CD4-positive, alpha-beta T cell treated with Interleukin-17A for 1 hour (primary cell): ENCODE data around the gene PSENEN.
"Not testable (repeated sequence)": the region's sequence is repeated elsewhere in the genome, so short reads cannot be mapped to it uniquely, and the experiment has no call there.

Source experiments
- DNase-seq: peaks from one replicate; pipeline ENCODE4 v3.0.0-alpha.2; 2020

Gene PSENEN

DNA sequence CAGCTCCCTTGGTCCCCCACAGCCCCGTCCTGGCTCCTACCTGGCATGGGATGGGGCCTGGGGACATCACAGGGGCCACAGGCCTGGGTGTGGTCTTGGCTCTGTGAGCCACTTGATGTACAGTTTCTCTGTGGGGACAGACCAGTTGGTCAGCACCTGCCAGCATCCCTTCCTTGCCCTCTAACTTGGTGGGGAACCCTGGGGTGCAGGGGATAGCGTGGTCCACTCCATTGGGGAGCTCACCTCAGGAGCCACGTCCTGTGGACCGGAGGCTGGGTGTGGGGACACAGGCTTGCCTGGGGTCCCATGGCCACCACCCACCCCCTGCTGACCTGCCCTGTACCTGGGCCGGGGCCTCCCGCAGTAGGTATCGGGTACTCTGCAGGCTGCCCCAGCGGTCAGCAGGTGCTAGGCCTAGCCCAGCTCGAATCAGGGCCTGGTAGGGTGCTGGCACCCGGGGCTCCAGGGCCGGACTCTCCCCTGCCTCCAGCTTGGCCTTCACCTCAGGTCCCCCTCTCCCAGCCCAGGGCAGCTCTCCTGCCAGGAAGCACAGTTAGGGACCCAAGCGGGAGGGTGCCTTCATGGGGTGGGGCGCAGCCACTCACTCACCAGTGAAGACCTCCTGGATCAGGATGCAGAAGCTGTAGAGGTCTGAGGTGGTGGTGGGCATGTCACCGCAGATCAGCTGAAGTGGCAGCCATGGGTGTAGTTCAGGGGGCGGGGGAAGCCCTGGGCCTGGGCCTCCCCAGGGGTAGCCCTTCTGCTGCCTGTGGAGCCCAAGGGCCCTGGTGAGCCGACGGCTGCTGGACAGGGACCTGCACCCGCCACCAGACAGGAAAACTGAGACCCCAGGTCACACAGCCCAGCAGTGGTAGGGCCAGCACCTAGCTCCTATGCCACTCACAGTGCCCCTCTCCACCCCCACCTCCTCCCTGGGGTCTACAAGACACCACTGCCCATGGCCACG, 44.8 kb downstream of the PSENEN start:
- DNase-seq = no peak

DNA sequence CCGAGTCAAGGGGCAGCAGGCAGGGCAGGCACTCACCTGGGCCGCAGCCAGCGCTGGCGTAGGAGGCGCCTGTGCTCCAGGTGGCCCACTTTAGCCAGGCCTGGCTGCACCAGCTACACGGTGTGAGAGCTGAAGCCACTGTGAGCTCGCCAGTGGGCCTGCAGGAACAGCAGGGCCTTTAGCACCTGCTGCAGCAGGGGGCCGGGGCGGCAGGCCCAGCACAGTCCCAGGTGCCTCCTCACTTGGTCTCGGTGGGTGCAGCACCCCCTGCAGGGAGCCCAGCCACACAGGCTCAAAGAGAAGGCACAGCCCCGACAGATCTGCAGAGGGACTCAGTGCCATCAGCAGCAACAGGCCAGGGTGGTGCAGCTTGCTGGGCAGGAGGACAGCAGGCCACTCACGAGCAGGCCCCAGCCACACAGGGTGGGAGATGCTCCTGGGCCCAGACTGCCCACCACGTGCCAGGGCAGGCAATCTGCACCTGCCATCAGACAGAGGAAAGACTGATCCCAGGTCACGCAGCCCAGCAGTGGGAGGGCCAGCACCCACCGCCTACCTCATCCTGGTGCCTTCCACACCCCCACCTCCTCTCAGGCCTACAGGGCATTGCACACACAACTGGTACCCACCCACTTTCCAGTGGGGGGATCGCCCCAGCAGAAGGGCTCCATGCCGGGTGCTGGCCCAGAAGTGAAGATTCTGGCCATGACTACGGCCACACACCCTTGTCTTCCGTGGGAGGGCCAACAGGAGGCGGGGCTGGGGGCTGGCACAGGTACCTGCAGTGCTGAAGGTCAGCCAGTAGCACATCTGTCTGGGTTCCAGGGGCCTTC, 45.7 kb downstream of the PSENEN start:
- no peak for DNase-seq

DNA sequence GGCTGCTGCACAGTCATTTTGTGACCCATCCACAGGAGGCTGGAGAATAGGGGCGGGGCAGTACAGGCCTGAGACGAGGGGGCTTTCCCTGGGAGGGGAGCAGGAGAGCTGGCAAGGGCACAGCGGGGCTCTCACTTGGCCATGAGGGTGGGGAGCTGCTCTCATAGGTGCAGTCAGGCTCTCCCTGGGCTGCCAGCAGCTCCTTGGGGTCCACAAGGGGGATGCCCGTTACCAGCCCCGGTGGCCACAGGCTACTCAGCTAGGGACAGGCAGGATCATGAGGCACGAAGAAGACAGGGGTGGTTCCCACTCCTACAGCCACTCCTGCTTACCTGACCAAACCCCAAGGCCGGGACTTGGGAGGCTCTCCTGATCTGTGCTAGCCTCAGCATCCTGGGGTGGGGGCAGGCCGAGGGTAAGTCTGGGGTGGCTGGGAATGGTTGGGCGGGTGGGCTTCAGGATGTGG, 46.4 kb downstream of the PSENEN start:
- DNase-seq = no peak

DNA sequence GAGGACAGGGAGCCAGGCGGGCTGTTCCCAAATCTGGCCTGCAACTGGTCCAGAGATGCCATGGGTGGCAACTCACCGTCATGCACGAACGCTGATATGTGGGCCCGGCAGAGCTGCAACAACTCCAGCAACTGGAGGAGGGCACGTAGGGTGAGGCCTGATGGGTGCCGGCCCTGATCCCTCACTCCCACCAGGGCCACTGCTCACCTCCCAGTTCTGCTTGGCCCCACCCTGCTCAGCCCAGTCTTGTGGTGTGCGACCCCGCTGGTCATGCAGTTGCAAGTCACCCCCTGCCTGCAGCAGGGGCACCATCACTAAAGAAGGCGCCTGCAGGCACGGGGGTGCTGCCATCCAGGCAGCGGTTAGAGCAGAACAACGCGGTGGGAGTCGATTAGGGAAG, 46.9 kb downstream of the PSENEN start:
- no peak for DNase-seq

DNA sequence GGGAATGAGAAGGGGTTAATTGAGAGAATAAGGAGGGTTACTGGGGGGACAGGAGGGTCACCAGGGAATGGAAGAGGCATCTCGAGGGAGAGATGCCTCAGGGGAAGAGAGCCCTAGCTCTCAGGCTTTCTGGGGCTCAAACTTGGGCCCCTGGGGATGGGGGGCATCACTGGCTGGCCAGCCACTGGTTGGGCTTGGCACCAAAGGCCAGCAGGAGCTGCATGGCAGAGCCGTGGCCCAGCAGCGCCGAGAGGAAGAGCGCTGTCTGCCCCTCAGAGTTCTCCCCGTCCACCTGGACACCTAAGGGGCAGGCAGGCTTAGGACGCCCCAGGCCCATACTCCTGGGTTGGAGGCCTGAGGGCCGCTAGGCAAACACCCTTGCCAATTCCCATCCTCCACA, 47.4 kb downstream of the PSENEN start:
- no peak for DNase-seq

DNA sequence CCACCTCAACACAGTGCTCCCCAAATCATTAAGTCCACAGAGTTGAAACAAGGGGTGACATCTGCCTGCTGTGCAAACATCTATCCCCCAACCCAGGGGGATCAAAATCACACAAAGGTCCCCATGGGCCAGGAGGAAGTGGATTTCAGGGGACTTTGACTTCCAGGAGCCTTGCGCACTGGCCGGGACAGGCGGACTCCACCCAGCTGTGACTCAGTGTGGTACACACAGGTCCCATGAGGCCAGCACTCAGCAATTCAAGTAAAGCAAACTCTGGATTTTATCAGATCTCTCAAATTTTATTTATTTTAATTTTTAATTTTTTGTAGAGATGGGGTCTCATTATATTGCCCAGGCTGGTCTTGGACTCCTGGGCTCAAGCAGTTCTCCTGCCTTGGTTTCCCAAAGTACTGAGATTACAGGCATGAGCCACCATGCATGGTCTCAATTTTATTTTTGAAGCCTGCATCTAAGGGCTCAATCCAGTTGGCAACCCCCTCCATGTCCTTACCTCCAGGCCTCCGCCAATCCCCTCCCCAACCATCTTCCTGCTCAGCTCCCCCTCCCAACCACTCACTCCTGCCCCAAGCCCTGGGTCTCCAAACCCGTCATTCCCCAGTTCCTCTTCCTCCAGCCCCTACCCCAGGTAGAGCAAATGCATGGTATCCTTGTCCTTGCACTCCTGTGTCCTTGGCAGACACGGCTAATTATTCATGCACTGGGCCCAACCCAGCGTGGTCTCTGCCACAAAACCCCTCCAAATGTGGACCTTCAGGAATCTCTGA, 48.1 kb downstream of the PSENEN start:
- DNase-seq = no peak

DNA sequence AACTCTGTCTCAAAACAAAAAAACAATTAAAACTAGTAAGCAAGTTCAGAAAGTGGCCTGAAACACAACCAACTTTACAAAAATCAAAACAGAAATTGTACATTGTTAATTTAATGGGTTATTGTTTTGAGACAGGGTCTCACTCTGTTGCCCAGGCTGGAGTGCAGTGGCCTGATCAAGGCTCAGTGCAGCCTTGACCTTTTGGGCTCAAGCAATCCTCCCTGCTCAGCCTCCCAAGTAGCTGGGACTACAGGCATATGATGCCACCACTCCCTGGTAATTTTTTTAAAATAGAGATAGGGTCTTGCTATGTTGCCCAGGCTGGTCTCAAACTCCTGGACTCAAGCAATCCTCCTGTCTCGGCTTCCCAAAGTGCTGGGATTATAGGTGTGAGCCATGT, 50.1 kb downstream of the PSENEN start:
- DNase-seq = not testable (repeated sequence)
